Activated CD4-positive, alpha-beta T cell treated with anti-CD3 and anti-CD28 coated beads, Interleukin-2, amount 50 U/mL, for 48 hours (primary cell): ENCODE measurements around the gene ATG16L1.
"Not testable (repeated sequence)": the region's sequence is repeated elsewhere in the genome, so short reads cannot be mapped to it uniquely, and the experiment has no call there.

Experiments
- DNase-seq, 2 experiments: peaks; one replicate each; pipeline ENCODE4 v3.0.0-alpha.2; 2020

Gene ATG16L1

GRCh38 chr2:233297076-233297475 lies 45.6 kb downstream of the ATG16L1 start:
- DNase-seq = no peak

GRCh38 chr2:233300401-233300800 lies 48.9 kb downstream of the ATG16L1 start:
- DNase-seq = no peak

GRCh38 chr2:233301248-233301647 lies 49.8 kb downstream of the ATG16L1 start:
- DNase-seq = no peak

- DNase-seq = no peak
Measured at GRCh38 chr2:233301811-233302210, 50.3 kb downstream of the ATG16L1 start.

- no peak for DNase-seq
Measured at GRCh38 chr2:233303252-233303651, 51.8 kb downstream of the ATG16L1 start.

GRCh38 chr2:233307565-233307964 lies 56.1 kb downstream of the ATG16L1 start, which contains the start of gene SAG:
TSS of gene SAG (plus strand) at chr2:233307816. CDS start at chr2:233309190, 1,374 bp downstream.
- no peak for DNase-seq

GRCh38 chr2:233311241-233311926 lies 59.9 kb downstream of the ATG16L1 start:
- DNase-seq = no peak

- DNase-seq = no peak
Measured at GRCh38 chr2:233312874-233313273, 61.4 kb downstream of the ATG16L1 start.

- DNase-seq = no peak
Measured at GRCh38 chr2:233314180-233314925, 62.9 kb downstream of the ATG16L1 start.

- DNase-seq = no peak
Measured at GRCh38 chr2:233317196-233317943, 65.9 kb downstream of the ATG16L1 start.

GRCh38 chr2:233319256-233319655 lies 67.8 kb downstream of the ATG16L1 start:
- DNase-seq = no peak

- DNase-seq = no peak
Measured at GRCh38 chr2:233320470-233320869, 69.0 kb downstream of the ATG16L1 start.

GRCh38 chr2:233321166-233321565 lies 69.7 kb downstream of the ATG16L1 start:
- DNase-seq = no peak

- DNase-seq = no peak
Measured at GRCh38 chr2:233323851-233324250, 72.4 kb downstream of the ATG16L1 start.

- DNase-seq = no peak
Measured at GRCh38 chr2:233325256-233325655, 73.8 kb downstream of the ATG16L1 start.

GRCh38 chr2:233325814-233326213 lies 74.3 kb downstream of the ATG16L1 start:
- DNase-seq = no peak

GRCh38 chr2:233326500-233326899 lies 75.0 kb downstream of the ATG16L1 start:
- DNase-seq = no peak

- no peak for DNase-seq
Measured at GRCh38 chr2:233328922-233329321, 77.4 kb downstream of the ATG16L1 start.

- no peak for DNase-seq
Measured at GRCh38 chr2:233329489-233330135, 78.1 kb downstream of the ATG16L1 start.

GRCh38 chr2:233331536-233331935 lies 80.1 kb downstream of the ATG16L1 start:
- peak; percentile 48 to 66 for DNase-seq

GRCh38 chr2:233332125-233332524 lies 80.7 kb downstream of the ATG16L1 start:
- DNase-seq = no peak

- DNase-seq = no peak
Measured at GRCh38 chr2:233334915-233335314, 83.4 kb downstream of the ATG16L1 start.

- not testable (repeated sequence) for DNase-seq
Measured at GRCh38 chr2:233336091-233336490, 84.6 kb downstream of the ATG16L1 start.
